Measurements from ENCODE around the gene TCHHL1. TPM values are rescaled to one million over a fixed set of nuclear protein-coding genes. Genes with fewer than 3 reads are reported as not detected.

Gene TCHHL1
- total RNA-seq, 4 donors from 2014 or later, result 1.7 to 4.4 (median 3.3) TPM; not detected in 1

- H3K27ac ChIP-seq, result no peak overlapping the region
- DNase-seq (ENCODE audit: low spot score in 2 of 2), result peak in 1 of 2 donors; percentile 61
- TF ChIP-seq POLR2AphosphoS5 (IDR thresholded peaks at IDR 0.05), result no peak
- no peak for TF ChIP-seq CTCF (IDR thresholded peaks at IDR 0.05)
- TF ChIP-seq EP300 (IDR thresholded peaks at IDR 0.05), result no peak
- TF ChIP-seq POLR2A (IDR thresholded peaks at IDR 0.05), result no peak
- H3K27me3 ChIP-seq, result peaks cover 95% of the 10 kb centered on the region
- H3K36me3 ChIP-seq, result no peaks in the 10 kb centered on the region
- peaks cover 47% of the 10 kb centered on the region for H3K4me1 ChIP-seq
- peak overlapping the region; percentile 52 for H3K4me3 ChIP-seq
- WGBS, result 2% methylated on average over 55 of the region's 60 CpGs
- H3K9me3 ChIP-seq, result no peaks in the 10 kb centered on the region
Measured at GRCh38 chr1:152110860-152111514, 22.1 kb upstream of the TCHHL1 start.

- H3K4me1 ChIP-seq, result peaks cover 47% of the 10 kb centered on the region
- H3K4me3 ChIP-seq, result peak overlapping the region; percentile 52
- H3K36me3 ChIP-seq, result no peaks in the 10 kb centered on the region
- WGBS, result 5% methylated on average over 25 of the region's 31 CpGs
- H3K27ac ChIP-seq, result no peak overlapping the region
- peaks cover 95% of the 10 kb centered on the region for H3K27me3 ChIP-seq
- no peak for DNase-seq (ENCODE audit: low spot score in 2 of 2)
- TF ChIP-seq POLR2AphosphoS5 (IDR thresholded peaks at IDR 0.05), result no peak
- TF ChIP-seq CTCF (IDR thresholded peaks at IDR 0.05), result no peak
- TF ChIP-seq POLR2A (IDR thresholded peaks at IDR 0.05), result no peak
- no peak for TF ChIP-seq EP300 (IDR thresholded peaks at IDR 0.05)
- H3K9me3 ChIP-seq, result no peaks in the 10 kb centered on the region
Measured at GRCh38 chr1:152110365-152110859, 21.5 kb upstream of the TCHHL1 start.

DNA sequence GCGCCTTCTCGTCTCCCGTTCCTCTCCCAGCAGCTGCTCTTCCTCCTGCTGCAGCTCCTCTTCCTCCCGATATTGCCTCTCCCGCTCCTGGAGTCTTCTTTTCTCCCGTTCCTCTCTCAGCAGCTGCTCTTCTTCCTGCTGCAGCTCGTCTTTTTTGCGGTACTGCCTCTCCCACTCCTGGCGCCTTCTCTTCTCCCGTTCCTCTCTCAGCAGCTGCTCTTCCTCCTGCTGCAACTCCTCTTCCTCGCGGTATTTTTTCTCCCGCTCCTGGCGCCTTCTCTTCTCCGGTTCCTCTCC is 21.1 kb upstream of the TCHHL1 start:
- H3K4me3 ChIP-seq, result peak overlapping the region; percentile 52
- no peak overlapping the region for H3K27ac ChIP-seq
- H3K9me3 ChIP-seq, result no peaks in the 10 kb centered on the region
- no peak for DNase-seq (ENCODE audit: low spot score in 2 of 2)
- H3K4me1 ChIP-seq, result peaks cover 47% of the 10 kb centered on the region
- TF ChIP-seq POLR2A (IDR thresholded peaks at IDR 0.05), result no peak
- WGBS, result 14% methylated on average over 15 of the region's 15 CpGs
- H3K36me3 ChIP-seq, result no peaks in the 10 kb centered on the region
- H3K27me3 ChIP-seq, result peaks cover 95% of the 10 kb centered on the region

GRCh38 chr1:152109231-152109997 is 20.6 kb upstream of the TCHHL1 start:
- TF ChIP-seq POLR2A (IDR thresholded peaks at IDR 0.05), result no peak
- TF ChIP-seq EP300 (IDR thresholded peaks at IDR 0.05), result no peak
- no peak for TF ChIP-seq POLR2AphosphoS5 (IDR thresholded peaks at IDR 0.05)
- no peak for TF ChIP-seq CTCF (IDR thresholded peaks at IDR 0.05)
- Histone ChIP-seq H3K27me3 (peaks cover 95% of the 10 kb centered on the region), H3K4me3 (peak overlapping the region; percentile 52), H3K9me3 (no peaks in the 10 kb centered on the region), H3K27ac (no peak overlapping the region), H3K4me1 (peaks cover 47% of the 10 kb centered on the region), H3K36me3 (no peaks in the 10 kb centered on the region)
- WGBS, result 13% methylated on average over 31 of the region's 31 CpGs
- DNase-seq (ENCODE audit: low spot score in 2 of 2), result no peak

GRCh38 chr1:152108882-152109222 is 20.0 kb upstream of the TCHHL1 start:
- Histone ChIP-seq H3K27ac (no peak overlapping the region), H3K4me3 (peak overlapping the region; percentile 52), H3K4me1 (peaks cover 47% of the 10 kb centered on the region), H3K36me3 (no peaks in the 10 kb centered on the region), H3K9me3 (no peaks in the 10 kb centered on the region), H3K27me3 (peaks cover 95% of the 10 kb centered on the region)
- no peak for DNase-seq (ENCODE audit: low spot score in 2 of 2)
- no peak for TF ChIP-seq CTCF (IDR thresholded peaks at IDR 0.05)
- TF ChIP-seq POLR2A (IDR thresholded peaks at IDR 0.05), result no peak
- TF ChIP-seq POLR2AphosphoS5 (IDR thresholded peaks at IDR 0.05), result no peak
- WGBS, result 20% methylated on average over 28 of the region's 28 CpGs
